Neuronal stem cell (in vitro differentiated cells): ENCODE measurements around the gene GPR85. TPM values are rescaled to one million over a fixed set of nuclear protein-coding genes. Genes with fewer than 3 reads are reported as not detected.
A peak's percentile ranks its signal among the peaks of the same experiment; 100 is the strongest.

Experiments used
- DNase-seq: peaks from one replicate; pipeline ENCODE4 v3.0.0-alpha.2; 2013; ENCODE audit warnings: low spot score
- H2AFZ ChIP-seq: one replicate; pipeline ENCODE4 v1.6.1; 2013; ENCODE audit warnings: mild to moderate bottlenecking, low read length, inconsistent platforms
- H2AK5ac ChIP-seq: 2 replicates; pipeline ENCODE4 v1.6.1; 2013; ENCODE audit warnings: low read depth, mild to moderate bottlenecking, inconsistent platforms, low read length, moderate library complexity, mixed read lengths
- H2BK120ac ChIP-seq: 2 replicates; pipeline ENCODE4 v1.6.1; 2013; ENCODE audit warnings: low read depth, mild to moderate bottlenecking, inconsistent platforms, low read length, moderate library complexity, mixed read lengths
- H2BK12ac ChIP-seq: one replicate; pipeline ENCODE4 v1.6.1; 2013; ENCODE audit warnings: low read length, inconsistent platforms
- H2BK15ac ChIP-seq: 2 replicates; pipeline ENCODE4 v1.6.1; 2013; ENCODE audit warnings: mild to moderate bottlenecking, low read length, inconsistent platforms, mixed read lengths
- H2BK5ac ChIP-seq: one replicate; pipeline ENCODE4 v1.6.1; 2013; ENCODE audit warnings: inconsistent platforms, mild to moderate bottlenecking, low read length, moderate library complexity
- H3K14ac ChIP-seq: one replicate; pipeline ENCODE4 v1.6.1; 2013; ENCODE audit warnings: low read length, inconsistent platforms
- H3K18ac ChIP-seq: 2 replicates; pipeline ENCODE4 v1.6.1; 2013; ENCODE audit warnings: low read length, inconsistent platforms
- H3K23ac ChIP-seq: 2 replicates; pipeline ENCODE4 v1.6.1; 2013; ENCODE audit warnings: low read depth, mild to moderate bottlenecking, mixed read lengths, low read length, inconsistent platforms; ENCODE audit not compliant: poor library complexity
- H3K27ac ChIP-seq: replicated peaks from 3 replicates; pipeline ENCODE4 v1.5.1; 2013; ENCODE audit warnings: low read length, inconsistent platforms
- H3K27me3 ChIP-seq, 3 experiments: 2 replicates each; pipeline ENCODE4 v1.6.1; 2013; ENCODE audit warnings: low read length in 3 of 3, mild to moderate bottlenecking in 2 of 3, inconsistent platforms in 1 of 3, low read depth in 1 of 3, mixed read lengths in 1 of 3, moderate library complexity in 1 of 3; ENCODE audit not compliant: control insufficient read depth in 3 of 3, insufficient read depth in 3 of 3
- H3K36me3 ChIP-seq, 2 donors: replicated peaks in 1 of 2; 2 replicates each; pipeline ENCODE4 v1.6.1; 2013; ENCODE audit warnings: low read length in 2 of 2; ENCODE audit not compliant: control insufficient read depth in 2 of 2, insufficient read depth in 2 of 2
- H3K4ac ChIP-seq: 2 replicates; pipeline ENCODE4 v1.6.1; 2013; ENCODE audit warnings: inconsistent platforms, mild to moderate bottlenecking, low read length, moderate library complexity
- H3K4me1 ChIP-seq, 2 donors: 1 replicate in 1 of 2; 2 replicates in 1 of 2; pipeline ENCODE4 v1.6.1; 2013; ENCODE audit warnings: low read length in 2 of 2, low read depth in 1 of 2; ENCODE audit not compliant: control insufficient read depth in 2 of 2, insufficient read depth in 1 of 2
- H3K4me2 ChIP-seq: one replicate; pipeline ENCODE4 v1.6.1; 2013; ENCODE audit warnings: mild to moderate bottlenecking, low read length, inconsistent platforms; ENCODE audit not compliant: insufficient read depth, poor library complexity, severe bottlenecking
- H3K4me3 ChIP-seq, 2 donors: 2 replicates each; pipeline ENCODE4 v1.5.1; 2013; ENCODE audit warnings: low read length in 2 of 2, mild to moderate bottlenecking in 2 of 2, inconsistent platforms in 1 of 2, moderate library complexity in 1 of 2
- H3K79me1 ChIP-seq: one replicate; pipeline ENCODE4 v1.6.1; 2013; ENCODE audit warnings: low read depth, mild to moderate bottlenecking, inconsistent platforms, low read length, moderate library complexity
- H3K9ac ChIP-seq: one replicate; pipeline ENCODE4 v1.6.1; 2013; ENCODE audit warnings: mild to moderate bottlenecking, low read depth, low read length, inconsistent platforms; ENCODE audit not compliant: poor library complexity
- H3K9me3 ChIP-seq, 2 donors: replicated peaks in 1 of 2; 2 replicates each; pipeline versions ENCODE3 to v1.6.1; 2013; ENCODE audit warnings: low read length in 2 of 2, mild to moderate bottlenecking in 2 of 2, inconsistent platforms in 1 of 2, low read depth in 1 of 2, mixed read lengths in 1 of 2, moderate library complexity in 1 of 2; ENCODE audit not compliant: control insufficient read depth in 2 of 2, insufficient read depth in 1 of 2
- H4K8ac ChIP-seq: one replicate; pipeline ENCODE4 v1.6.1; 2013; ENCODE audit warnings: low read depth, mild to moderate bottlenecking, inconsistent platforms, low read length, moderate library complexity
- H4K91ac ChIP-seq: one replicate; pipeline ENCODE4 v1.6.1; 2013; ENCODE audit warnings: low read length, low read depth, mild to moderate bottlenecking, inconsistent platforms; ENCODE audit not compliant: poor library complexity
- WGBS, 2 donors: extraction: QIAGEN DNeasy Blood & Tissue Kit; methylation state at CpG; one replicate each; pipeline ENCODE4 v1.1.7; 2013; ENCODE audit warnings: missing lambda C conversion rate in 2 of 2, mixed read lengths in 1 of 2; ENCODE audit not compliant: insufficient read length in 2 of 2, insufficient replicate concordance in 1 of 2; ENCODE audit errors: extremely low coverage in 2 of 2; 5-methylcytosine and 5-hydroxymethylcytosine counted together
- polyA plus RNA-seq, 2 experiments: library from polyadenylated mRNA; stranded (reverse); fragments of 200-250 nt; gene quantifications; one replicate each; pipeline ENCODE4 v1.2.3, GENCODE V29; 2013

The GPR85 gene
- 2.5 TPM for polyA plus RNA-seq (2013, experiment 1 of 2)
- polyA plus RNA-seq (2013, experiment 2 of 2) = 2.4 TPM

DNA sequence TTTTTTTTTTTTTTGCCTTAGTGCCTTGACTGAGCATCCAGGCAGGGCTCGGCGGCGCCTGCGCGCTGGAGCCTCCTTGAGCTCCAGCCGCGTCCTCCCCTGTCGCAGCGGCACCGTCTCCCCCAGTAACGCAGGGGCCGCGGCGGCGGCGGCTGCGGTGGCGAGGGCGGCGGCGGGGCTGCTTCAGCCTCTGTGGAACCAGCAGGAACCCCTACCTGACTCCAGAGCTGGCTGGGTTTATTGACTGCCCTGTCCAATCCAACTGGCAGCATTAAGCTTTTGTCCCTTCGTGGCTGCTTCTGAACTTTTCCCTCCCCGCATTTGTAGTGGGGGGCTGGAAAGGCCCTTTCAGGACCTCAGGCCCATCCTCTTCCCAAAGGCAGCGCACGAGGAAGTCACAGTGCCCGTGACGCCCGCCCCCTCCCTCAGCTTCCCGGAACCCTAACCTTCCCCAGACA lies at the start of gene GPR85:
GPR85 (minus strand) TSS at position 397 of the 458 bp plus-strand sequence. CDS start 2,106 bp downstream, outside the sequence.
- Histone ChIP-seq H2BK15ac (no peak within 1 kb of the TSS), H3K23ac (peak within 1 kb of the TSS; percentile 28), H3K27ac (peak within 1 kb of the TSS; percentile 77), H2BK5ac (peak within 1 kb of the TSS; percentile 72), H3K18ac (peak within 1 kb of the TSS; percentile 95), H4K91ac (no peak within 1 kb of the TSS), H3K36me3 (no peaks in the 10 kb centered on the region), H3K4ac (no peak within 1 kb of the TSS), H2AK5ac (no peak within 1 kb of the TSS), H3K79me1 (no peaks in the 10 kb centered on the region), H3K27me3 (no peaks in the 10 kb centered on the region), H3K9ac (peak within 1 kb of the TSS; percentile 68), H3K4me1 (peaks cover 13 to 16% of the 10 kb centered on the region in 2 donors), H3K4me2 (peak within 1 kb of the TSS; percentile 72), H3K14ac (no peak within 1 kb of the TSS), H2BK12ac (peak within 1 kb of the TSS; percentile 46), H2BK120ac (no peak within 1 kb of the TSS), H3K4me3 (peak within 1 kb of the TSS; percentile 51 to 77), H4K8ac (no peak within 1 kb of the TSS), H2AFZ (peak within 1 kb of the TSS; percentile 89), H3K9me3 (no peaks in the 10 kb centered on the region)
- peak; percentile 78 for DNase-seq
- WGBS, 2 donors = no CpG with 5 or more reads among the region's 29 CpGs

GRCh38 chr7:113134025-113134424 lies 47.4 kb upstream of the GPR85 start:
- H2AFZ ChIP-seq = no peak overlapping the region
- no peak overlapping the region for H3K23ac ChIP-seq
- DNase-seq = no peak
- H3K18ac ChIP-seq = no peak overlapping the region
- no peak overlapping the region for H3K4me2 ChIP-seq
- no CpG with 5 or more reads among the region's 1 CpG for WGBS, 2 donors
- no peaks in the 10 kb centered on the region for H3K4me1 ChIP-seq
- H3K9me3 ChIP-seq = no peaks in the 10 kb centered on the region
- H2BK15ac ChIP-seq = no peak overlapping the region
- H4K8ac ChIP-seq = no peak overlapping the region
- no peaks in the 10 kb centered on the region for H3K36me3 ChIP-seq
- H2BK120ac ChIP-seq = no peak overlapping the region
- no peaks in the 10 kb centered on the region for H3K27me3 ChIP-seq
- H3K9ac ChIP-seq = no peak overlapping the region
- no peak overlapping the region for H2BK12ac ChIP-seq
- no peak overlapping the region for H3K4me3 ChIP-seq
- H3K14ac ChIP-seq = no peak overlapping the region
- no peak overlapping the region for H3K27ac ChIP-seq
- H3K79me1 ChIP-seq = no peaks in the 10 kb centered on the region
- H4K91ac ChIP-seq = no peak overlapping the region
- H2AK5ac ChIP-seq = no peak overlapping the region
- no peak overlapping the region for H2BK5ac ChIP-seq
- H3K4ac ChIP-seq = no peak overlapping the region

DNA sequence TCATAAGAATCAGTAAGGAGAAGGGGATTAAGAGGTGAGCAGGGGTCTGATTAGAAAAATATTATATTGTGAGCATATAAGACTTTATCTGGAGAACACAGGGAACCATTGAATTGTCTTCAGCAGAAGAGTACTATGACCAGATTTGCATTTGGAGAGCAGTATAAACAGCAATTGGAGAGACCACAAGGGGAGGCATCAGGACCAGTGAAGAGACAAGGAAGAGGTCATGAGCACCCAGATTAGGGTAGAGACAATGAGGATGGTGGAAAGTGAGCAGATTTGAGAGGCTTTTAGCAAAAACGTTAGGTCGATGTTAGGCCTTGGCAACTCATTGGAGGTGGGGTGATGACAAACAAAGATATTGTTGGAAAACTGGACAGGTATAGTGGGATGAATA lies 44.7 kb upstream of the GPR85 start:
- H3K4me2 ChIP-seq = no peak overlapping the region
- no peak overlapping the region for H4K91ac ChIP-seq
- no peak overlapping the region for H4K8ac ChIP-seq
- no peak overlapping the region for H2AK5ac ChIP-seq
- H3K79me1 ChIP-seq = no peaks in the 10 kb centered on the region
- no peak overlapping the region for H2BK12ac ChIP-seq
- no peaks in the 10 kb centered on the region for H3K36me3 ChIP-seq
- no peak for DNase-seq
- H2AFZ ChIP-seq = no peak overlapping the region
- H3K4ac ChIP-seq = no peak overlapping the region
- no peak overlapping the region for H2BK5ac ChIP-seq
- no CpG with 5 or more reads among the region's 2 CpGs for WGBS, 2 donors
- H2BK15ac ChIP-seq = no peak overlapping the region
- no peaks in the 10 kb centered on the region for H3K4me1 ChIP-seq
- H3K14ac ChIP-seq = no peak overlapping the region
- H2BK120ac ChIP-seq = no peak overlapping the region
- no peak overlapping the region for H3K9ac ChIP-seq
- no peaks in the 10 kb centered on the region for H3K27me3 ChIP-seq
- no peak overlapping the region for H3K23ac ChIP-seq
- no peaks in the 10 kb centered on the region for H3K9me3 ChIP-seq
- no peak overlapping the region for H3K27ac ChIP-seq
- H3K18ac ChIP-seq = no peak overlapping the region
- no peak overlapping the region for H3K4me3 ChIP-seq

- Histone ChIP-seq H3K27me3 (no peaks in the 10 kb centered on the region), H4K91ac (no peak overlapping the region), H3K9me3 (no peaks in the 10 kb centered on the region), H3K4ac (no peak overlapping the region), H3K79me1 (no peaks in the 10 kb centered on the region), H3K27ac (no peak overlapping the region), H2BK12ac (no peak overlapping the region), H2AFZ (no peak overlapping the region), H3K14ac (no peak overlapping the region), H3K9ac (no peak overlapping the region), H4K8ac (no peak overlapping the region), H3K23ac (no peak overlapping the region), H2AK5ac (no peak overlapping the region), H3K36me3 (no peaks in the 10 kb centered on the region), H2BK15ac (no peak overlapping the region), H2BK120ac (no peak overlapping the region), H3K4me1 (no peaks in the 10 kb centered on the region), H3K4me2 (no peak overlapping the region), H3K18ac (no peak overlapping the region), H3K4me3 (no peak overlapping the region), H2BK5ac (no peak overlapping the region)
- no CpG with 5 or more reads among the region's 1 CpG for WGBS, 2 donors
- no peak for DNase-seq
Measured at GRCh38 chr7:113128031-113128430, 41.4 kb upstream of the GPR85 start.
